Daoy (cell line): ENCODE data around the gene SH2D1B. TPM values are rescaled to one million over a fixed set of nuclear protein-coding genes. Genes with fewer than 3 reads are reported as not detected.
"Not testable (repeated sequence)": the region's sequence is repeated elsewhere in the genome, so short reads cannot be mapped to it uniquely, and the experiment has no call there.

Experiments used
- DNase-seq: peaks from one replicate; pipeline ENCODE4 v3.0.0-alpha.2; 2015; ENCODE audit warnings: low read depth
- total RNA-seq: library from RNA; depleted of rRNA; stranded (reverse); fragments of >200 nt; shearing (Covaris generic); gene quantifications from 2 replicates; pipeline ENCODE4 v1.2.3, GENCODE V29; 2014; rRNA removed

Gene SH2D1B
- total RNA-seq, result 0.06 and 1.1 TPM in 2 replicates

GRCh38 chr1:162412002-162412401 lies at the start of gene SH2D1B:
Gene SH2D1B, minus strand, starts transcription at chr1:162412136. Its CDS starts 120 bp downstream, at chr1:162412016.
- DNase-seq, result peak; percentile 85

GRCh38 chr1:162458236-162458635 lies 46.3 kb upstream of the SH2D1B start:
- no peak for DNase-seq

GRCh38 chr1:162456323-162456722 lies 44.4 kb upstream of the SH2D1B start:
- DNase-seq, result no peak

- DNase-seq, result not testable (repeated sequence)
Measured at GRCh38 chr1:162454361-162454760, 42.4 kb upstream of the SH2D1B start.

- DNase-seq, result no peak
Measured at GRCh38 chr1:162446946-162447345, 35.0 kb upstream of the SH2D1B start.

- no peak for DNase-seq
Measured at GRCh38 chr1:162444903-162445302, 33.0 kb upstream of the SH2D1B start.

GRCh38 chr1:162432977-162433713 lies 21.2 kb upstream of the SH2D1B start:
- not testable (repeated sequence) for DNase-seq

GRCh38 chr1:162430583-162430982 lies 18.6 kb upstream of the SH2D1B start:
- DNase-seq, result no peak

- DNase-seq, result no peak
Measured at GRCh38 chr1:162422662-162423375, 10.9 kb upstream of the SH2D1B start.

GRCh38 chr1:162421258-162422164 lies 9.6 kb upstream of the SH2D1B start:
- no peak for DNase-seq

- DNase-seq, result no peak
Measured at GRCh38 chr1:162420120-162420519, 8.2 kb upstream of the SH2D1B start.

- not testable (repeated sequence) for DNase-seq
Measured at GRCh38 chr1:162419450-162419931, 7.6 kb upstream of the SH2D1B start.

GRCh38 chr1:162418584-162418983 lies 6.6 kb upstream of the SH2D1B start:
- peak; percentile 11 for DNase-seq

- DNase-seq, result no peak
Measured at GRCh38 chr1:162417650-162418049, 5.7 kb upstream of the SH2D1B start.

- no peak for DNase-seq
Measured at GRCh38 chr1:162416909-162417308, 5.0 kb upstream of the SH2D1B start.

GRCh38 chr1:162416215-162416614 lies 4.3 kb upstream of the SH2D1B start:
- no peak for DNase-seq

GRCh38 chr1:162407539-162407938 lies 4.4 kb downstream of the SH2D1B start:
- DNase-seq, result no peak

- no peak for DNase-seq
Measured at GRCh38 chr1:162406811-162407210, 5.1 kb downstream of the SH2D1B start.

- no peak for DNase-seq
Measured at GRCh38 chr1:162405800-162406199, 6.1 kb downstream of the SH2D1B start.

- no peak for DNase-seq
Measured at GRCh38 chr1:162404550-162405160, 7.3 kb downstream of the SH2D1B start.

- DNase-seq, result no peak
Measured at GRCh38 chr1:162400790-162401355, 11.1 kb downstream of the SH2D1B start.
